Left ventricle myocardium inferior (tissue), 1 donor: ENCODE measurements around the gene KRT222. TPM values are rescaled to one million over a fixed set of nuclear protein-coding genes. Genes with fewer than 3 reads are reported as not detected.

ENCODE experiments used
- DNase-seq: peaks from one replicate; pipeline ENCODE4 v3.0.0-alpha.2; 2020
- H3K27ac ChIP-seq: fragments of 200-600 bp; replicated peaks from 2 replicates; pipeline ENCODE4 v1.8.0; 2021
- H3K27me3 ChIP-seq: fragments of 200-600 bp; 2 replicates; pipeline ENCODE4 v1.8.0; 2021; ENCODE audit warnings: low read depth
- H3K36me3 ChIP-seq: fragments of 200-600 bp; 2 replicates; pipeline ENCODE4 v1.8.0; 2021
- H3K4me1 ChIP-seq: fragments of 200-600 bp; 2 replicates; pipeline ENCODE4 v1.8.0; 2021
- H3K4me3 ChIP-seq: fragments of 200-600 bp; 2 replicates; pipeline ENCODE4 v1.8.0; 2021; ENCODE audit warnings: mild to moderate bottlenecking, moderate library complexity
- H3K9me3 ChIP-seq: fragments of 200-600 bp; replicated peaks from 2 replicates; pipeline ENCODE4 v1.8.0; 2021
- CTCF ChIP-seq: fragments of 200-600 bp; IDR thresholded peaks from 2 replicates; pipeline ENCODE4 v1.8.0; 2021; ENCODE audit warnings: antibody characterized with exemption, mild to moderate bottlenecking, borderline replicate concordance
- intact Hi-C: fragments of 100-400 bp; cut with micrococcal nuclease; formaldehyde crosslinking; loops from one replicate; pipeline ENCODE4 v1.11.0; 2022
- total RNA-seq: library from RNA; stranded (reverse); fragmentation: NEBNext Ultra II Directional; extraction: Animal tissue kit (Norgen Biotek cat#: 25700); gene quantifications from one replicate; pipeline ENCODE4 v1.2.1, GENCODE V29; 2021
- donor health status: DM: no; HTN: yes; CAD: no; lungs with severe emphysema.

The KRT222 gene
- total RNA-seq, 1 donor from 2014 or later = 0.38 TPM

- DNase-seq = no peak
Observed at GRCh38 chr17:40616592-40616991, 48.4 kb downstream of the KRT222 start.

GRCh38 chr17:40615841-40616476 lies 49.0 kb downstream of the KRT222 start:
- Histone ChIP-seq H3K27me3 (peaks cover 69% of the 10 kb centered on the region), H3K36me3 (no peaks in the 10 kb centered on the region), H3K27ac (no peak overlapping the region), H3K9me3 (no peaks in the 10 kb centered on the region), H3K4me1 (peaks cover 15% of the 10 kb centered on the region), H3K4me3 (no peak overlapping the region)
- no peak for TF ChIP-seq CTCF
- intact Hi-C loops = no loop called here
- DNase-seq = no peak

More at GRCh38 chr17:40616592-40616991, 48.4 kb downstream of the KRT222 start:
- H3K4me3 ChIP-seq = no peak overlapping the region
- no peak for TF ChIP-seq CTCF
- H3K36me3 ChIP-seq = no peaks in the 10 kb centered on the region
- no peak overlapping the region for H3K27ac ChIP-seq
- peaks cover 15% of the 10 kb centered on the region for H3K4me1 ChIP-seq
- H3K27me3 ChIP-seq = peaks cover 69% of the 10 kb centered on the region
- intact Hi-C loops = no loop called here
- H3K9me3 ChIP-seq = no peaks in the 10 kb centered on the region

- H3K4me3 ChIP-seq = no peak overlapping the region
- H3K9me3 ChIP-seq = no peaks in the 10 kb centered on the region
- peak; percentile 50 for TF ChIP-seq CTCF
- intact Hi-C loops = no loop called here
- peaks cover 69% of the 10 kb centered on the region for H3K27me3 ChIP-seq
- DNase-seq = no peak
- H3K36me3 ChIP-seq = no peaks in the 10 kb centered on the region
- peaks cover 13% of the 10 kb centered on the region for H3K4me1 ChIP-seq
- no peak overlapping the region for H3K27ac ChIP-seq
Observed at GRCh38 chr17:40615068-40615840, 49.7 kb downstream of the KRT222 start.

- DNase-seq = no peak
- Histone ChIP-seq H3K27me3 (peaks cover 66% of the 10 kb centered on the region), H3K36me3 (no peaks in the 10 kb centered on the region), H3K4me1 (peaks cover 6% of the 10 kb centered on the region), H3K9me3 (no peaks in the 10 kb centered on the region), H3K4me3 (no peak overlapping the region), H3K27ac (no peak overlapping the region)
- no peak for TF ChIP-seq CTCF
- intact Hi-C loops = no loop called here
Observed at GRCh38 chr17:40614431-40615067, 50.4 kb downstream of the KRT222 start.

GRCh38 chr17:40613467-40614154 lies 51.4 kb downstream of the KRT222 start:
- peaks cover 5% of the 10 kb centered on the region for H3K4me1 ChIP-seq
- intact Hi-C loops = no loop called here
- H3K4me3 ChIP-seq = no peak overlapping the region
- H3K36me3 ChIP-seq = no peaks in the 10 kb centered on the region
- TF ChIP-seq CTCF = no peak
- H3K27ac ChIP-seq = no peak overlapping the region
- no peaks in the 10 kb centered on the region for H3K9me3 ChIP-seq
- H3K27me3 ChIP-seq = peaks cover 57% of the 10 kb centered on the region
- DNase-seq = no peak
